Measurements from ENCODE around the gene KDELR3. TPM values are rescaled to one million over a fixed set of nuclear protein-coding genes. Genes with fewer than 3 reads are reported as not detected.

Gene KDELR3
- total RNA-seq, 1 experiment from 2014 or later: 33.1 TPM

GRCh38 chr22:38456841-38457699 is 10.8 kb upstream of the KDELR3 start:
- Histone ChIP-seq H3K9me2 (ENCODE audit: insufficient read depth) (no peaks in the 10 kb centered on the region), H3K36me3 (ENCODE audit: control insufficient read depth in 1 of 2, insufficient read depth in 2 of 2, low read length in 2 of 2) (no peaks in the 10 kb centered on the region), H3K79me2 (ENCODE audit: insufficient read depth, low read length) (no peaks in the 10 kb centered on the region), H3K4me3 (replicated peaks in 1 of 2; ENCODE audit: low read depth in 1 of 2, low read length in 2 of 2) (no peak overlapping the region), H3K9ac (ENCODE audit: low read length) (no peak overlapping the region), H3K9me3 (ENCODE audit: control insufficient read depth in 1 of 2, insufficient read depth in 1 of 2, low read depth in 1 of 2, low read length in 2 of 2) (no peaks in the 10 kb centered on the region), H3K4me1 (ENCODE audit: control insufficient read depth in 1 of 2, insufficient read depth in 2 of 2, low read length in 2 of 2) (peaks cover 21 to 35% of the 10 kb centered on the region in 2 experiments), H2AFZ (ENCODE audit: low read depth, low read length, poor library complexity, severe bottlenecking) (no peak overlapping the region), H4K20me1 (ENCODE audit: insufficient read depth) (no peaks in the 10 kb centered on the region), H3K27ac (ENCODE audit: low read depth, low read length) (no peak overlapping the region), H3K4me2 (ENCODE audit: low read length) (peak overlapping the region; percentile 36), H3K27me3 (ENCODE audit: insufficient read depth, low read length) (no peaks in the 10 kb centered on the region)
- TF ChIP-seq YY1 (IDR thresholded peaks at IDR 0.05; ENCODE audit: extremely low read depth, insufficient replicate concordance, low read depth, low read length): no peak
- TF ChIP-seq SRF (IDR thresholded peaks at IDR 0.05; ENCODE audit: low read depth): no peak
- no peak for TF ChIP-seq CEBPB (IDR thresholded peaks at IDR 0.05; ENCODE audit: low read depth)
- TF ChIP-seq MAX (IDR thresholded peaks at IDR 0.05): no peak
- TF ChIP-seq JUND (IDR thresholded peaks at IDR 0.05): no peak
- no peak for TF ChIP-seq POLR2A (IDR thresholded peaks at IDR 0.05; ENCODE audit: borderline replicate concordance, extremely low read depth, insufficient read depth, insufficient read length)
- TF ChIP-seq SP1 (IDR thresholded peaks at IDR 0.05; ENCODE audit: low read depth): no peak
- TF ChIP-seq EZH2 (IDR thresholded peaks at IDR 0.05): no peak
- TF ChIP-seq FOSL1 (IDR thresholded peaks at IDR 0.05; ENCODE audit: low read depth): no peak
- no peak for TF ChIP-seq CBX3 (IDR thresholded peaks at IDR 0.05; ENCODE audit: low read depth)
- TF ChIP-seq EZH2phosphoT487 (IDR thresholded peaks at IDR 0.05; ENCODE audit: borderline replicate concordance): no peak
- no peak for TF ChIP-seq SIN3A (IDR thresholded peaks at IDR 0.05; ENCODE audit: low read depth)
- TF ChIP-seq RAD21 (IDR thresholded peaks at IDR 0.05; ENCODE audit: low read depth): no peak
- TF ChIP-seq ZBTB33 (IDR thresholded peaks at IDR 0.05; ENCODE audit: extremely low read depth, insufficient replicate concordance, low read length): no peak
- no peak for TF ChIP-seq POLR2AphosphoS5 (IDR thresholded peaks at IDR 0.05; ENCODE audit: low read depth, low read length)
- DNase-seq (ENCODE audit: low read depth, low spot score) (no peak), ATAC-seq (no peak)
- no TSS peak for BruUV-seq (replicated peaks)
- intact Hi-C loops (cut with micrococcal nuclease): no loop called here
- CTCF ChIA-PET: no interaction called here
- RAD21 ChIA-PET (ENCODE audit: low non-redundant PET in 1 of 2, low total read pairs in 2 of 2, uncharacterized antibody in 2 of 2, unreplicated experiment in 2 of 2): no interaction called here
- POLR2A ChIA-PET: no interaction called here

Measured in HCT116 (cell line).